Coronary artery (tissue), 2 donors: ENCODE data around the gene CMIP.

Source experiments
- DNase-seq: peaks from one replicate; pipeline ENCODE4 v3.0.0-alpha.2; 2017; ENCODE audit warnings: low spot score
- H3K27ac ChIP-seq, 2 donors: fragments of 200-600 bp; sonication (generic); one replicate each; pipeline ENCODE4 v1.5.1; 2016 to 2019
- H3K4me3 ChIP-seq: fragments of 200-600 bp; sonication (generic); 2 replicates; pipeline ENCODE4 v1.5.1; 2016; ENCODE audit warnings: mild to moderate bottlenecking, moderate library complexity
- CTCF ChIP-seq: fragments of 200-600 bp; sonication (generic); IDR thresholded peaks from one replicate; pipeline ENCODE4 v1.5.1; 2019; ENCODE audit warnings: antibody characterized with exemption

The CMIP gene

GRCh38 chr16:81547194-81547938, 102.8 kb downstream of the CMIP start:
- DNase-seq: no peak

GRCh38 chr16:81547939-81548216, 103.3 kb downstream of the CMIP start:
- no peak for TF ChIP-seq CTCF
- Histone ChIP-seq H3K4me3 (no peak overlapping the region), H3K27ac (no peak overlapping the region)
- DNase-seq: no peak

More at GRCh38 chr16:81547194-81547938, 102.8 kb downstream of the CMIP start:
- TF ChIP-seq CTCF: no peak
- Histone ChIP-seq H3K27ac (no peak overlapping the region), H3K4me3 (no peak overlapping the region)

- Histone ChIP-seq H3K27ac (no peak overlapping the region), H3K4me3 (no peak overlapping the region)
- no peak for DNase-seq
- TF ChIP-seq CTCF: no peak
These were observed 103.9 kb downstream of the CMIP start for GRCh38 chr16:81548551-81548875.

GRCh38 chr16:81548876-81549546, 104.4 kb downstream of the CMIP start:
- no peak overlapping the region for H3K4me3 ChIP-seq
- DNase-seq: no peak
- no peak overlapping the region for H3K27ac ChIP-seq
- TF ChIP-seq CTCF: no peak

- no peak overlapping the region for H3K4me3 ChIP-seq
- TF ChIP-seq CTCF: no peak
- no peak for DNase-seq
- no peak overlapping the region for H3K27ac ChIP-seq
These were observed 105.2 kb downstream of the CMIP start for GRCh38 chr16:81549547-81550431.

GRCh38 chr16:81550432-81550808, 105.8 kb downstream of the CMIP start:
- Histone ChIP-seq H3K27ac (no peak overlapping the region), H3K4me3 (no peak overlapping the region)
- no peak for DNase-seq
- TF ChIP-seq CTCF: no peak
